BJ (cell line): ENCODE measurements around the gene ZNF554. TPM values are rescaled to one million over a fixed set of nuclear protein-coding genes. Genes with fewer than 3 reads are reported as not detected.

ENCODE experiments used
- CTCF ChIA-PET: fragments of 350-600 bp; formaldehyde crosslinking; extraction: SDS; loops from one replicate; lab custom pipeline; 2021; ENCODE audit warnings: antibody characterized with exemption, inconsistent platforms; lab: Yijun Ruan, JAX
- POLR2A ChIA-PET: fragments of 300-600 bp; sonication (Branson Sonifier 250); formaldehyde crosslinking; extraction: SDS; loops from one replicate; lab custom pipeline; 2021; ENCODE audit warnings: antibody characterized with exemption; lab: Charles Lee
- DNase-seq: peaks from one replicate; pipeline ENCODE4 v3.0.0-alpha.2; 2011; ENCODE audit warnings: low read depth
- H3K27me3 ChIP-seq: 2 replicates; pipeline ENCODE4 v1.6.0; 2011; ENCODE audit warnings: low read length; ENCODE audit not compliant: control insufficient read depth, insufficient read depth
- H3K36me3 ChIP-seq: 2 replicates; pipeline ENCODE4 v1.5.1; 2011; ENCODE audit warnings: low read length; ENCODE audit not compliant: control insufficient read depth, insufficient read depth
- H3K4me3 ChIP-seq: 2 replicates; pipeline ENCODE4 v1.5.1; 2011; ENCODE audit warnings: low read depth, mild to moderate bottlenecking, control low read depth, low read length
- polyA minus RNA-seq: library from RNA; depleted of rRNA, polyadenylated mRNA; stranded (reverse); fragments of >200 nt; gene quantifications from 2 replicates; pipeline ENCODE4 v1.2.3, GENCODE V29; 2011; rRNA and poly(A)+ RNA removed
- polyA plus RNA-seq: library from polyadenylated mRNA; depleted of rRNA; stranded (reverse); fragments of >200 nt; gene quantifications from 2 replicates; pipeline ENCODE4 v1.2.3, GENCODE V29; 2011; rRNA removed
- TF ChIP-seq, protein P1 (sequence below): IDR thresholded peaks from 2 replicates; pipeline ENCODE4 v1.5.1; 2011; ENCODE audit warnings: low read depth, mild to moderate bottlenecking, control low read depth, inconsistent platforms, low read length, moderate library complexity; ENCODE audit not compliant: insufficient read depth

ZNF554 gene
- polyA plus RNA-seq: 2.1 and 2.2 TPM in 2 replicates
- 2.0 and 3.3 TPM in 2 replicates for polyA minus RNA-seq

DNA sequence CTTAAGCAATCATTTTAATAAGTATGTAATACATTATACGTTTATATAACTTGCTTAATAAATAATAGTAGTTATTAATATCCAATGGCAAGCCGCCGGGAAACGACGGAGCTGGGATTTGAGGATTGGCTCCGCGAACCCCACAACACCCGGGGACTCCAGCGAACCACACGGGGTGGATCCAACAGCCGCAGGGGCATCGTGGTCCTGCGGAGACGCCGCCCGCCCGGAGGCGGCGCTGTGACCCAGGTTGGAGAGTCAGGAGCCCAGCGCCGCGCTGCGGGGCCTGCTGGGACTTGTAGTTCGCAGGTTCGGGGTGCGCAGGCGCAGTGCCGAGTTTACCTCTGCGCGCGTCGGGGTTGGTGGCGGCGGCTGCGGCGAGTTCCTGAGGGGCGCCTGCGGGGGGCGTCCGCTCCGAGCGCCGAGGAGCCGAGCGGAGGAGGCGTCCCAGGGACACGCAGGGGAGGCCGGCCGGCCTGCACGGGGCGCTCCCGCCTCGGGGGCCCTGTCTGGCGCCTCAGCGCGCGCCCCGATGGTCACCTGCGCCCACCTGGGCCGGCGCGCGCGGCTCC lies at the start of gene ZNF554:
Gene ZNF554 (plus strand): TSS at position 329 of the 572 bp plus-strand sequence. CDS start 204 bp downstream, at position 533.
- ChIA-PET CTCF (interaction anchor here (0.6 to 1.9 kb wide), 11 partner anchors 9 to 1777 kb away, joined by 3 to 9 read pairs (median 3); partner anchors contain the start of gene ZNF555), POLR2A (no interaction called here)
- DNase-seq: peak; percentile 42
- Histone ChIP-seq H3K36me3 (peaks cover 1% of the 10 kb centered on the region; the same call in 1 of the 2 replicates), H3K4me3 (peak within 1 kb of the TSS; percentile 48), H3K27me3 (no peaks in the 10 kb centered on the region)
- TF ChIP-seq, protein P1, sequence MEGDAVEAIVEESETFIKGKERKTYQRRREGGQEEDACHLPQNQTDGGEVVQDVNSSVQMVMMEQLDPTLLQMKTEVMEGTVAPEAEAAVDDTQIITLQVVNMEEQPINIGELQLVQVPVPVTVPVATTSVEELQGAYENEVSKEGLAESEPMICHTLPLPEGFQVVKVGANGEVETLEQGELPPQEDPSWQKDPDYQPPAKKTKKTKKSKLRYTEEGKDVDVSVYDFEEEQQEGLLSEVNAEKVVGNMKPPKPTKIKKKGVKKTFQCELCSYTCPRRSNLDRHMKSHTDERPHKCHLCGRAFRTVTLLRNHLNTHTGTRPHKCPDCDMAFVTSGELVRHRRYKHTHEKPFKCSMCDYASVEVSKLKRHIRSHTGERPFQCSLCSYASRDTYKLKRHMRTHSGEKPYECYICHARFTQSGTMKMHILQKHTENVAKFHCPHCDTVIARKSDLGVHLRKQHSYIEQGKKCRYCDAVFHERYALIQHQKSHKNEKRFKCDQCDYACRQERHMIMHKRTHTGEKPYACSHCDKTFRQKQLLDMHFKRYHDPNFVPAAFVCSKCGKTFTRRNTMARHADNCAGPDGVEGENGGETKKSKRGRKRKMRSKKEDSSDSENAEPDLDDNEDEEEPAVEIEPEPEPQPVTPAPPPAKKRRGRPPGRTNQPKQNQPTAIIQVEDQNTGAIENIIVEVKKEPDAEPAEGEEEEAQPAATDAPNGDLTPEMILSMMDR: peak; percentile 99

DNA sequence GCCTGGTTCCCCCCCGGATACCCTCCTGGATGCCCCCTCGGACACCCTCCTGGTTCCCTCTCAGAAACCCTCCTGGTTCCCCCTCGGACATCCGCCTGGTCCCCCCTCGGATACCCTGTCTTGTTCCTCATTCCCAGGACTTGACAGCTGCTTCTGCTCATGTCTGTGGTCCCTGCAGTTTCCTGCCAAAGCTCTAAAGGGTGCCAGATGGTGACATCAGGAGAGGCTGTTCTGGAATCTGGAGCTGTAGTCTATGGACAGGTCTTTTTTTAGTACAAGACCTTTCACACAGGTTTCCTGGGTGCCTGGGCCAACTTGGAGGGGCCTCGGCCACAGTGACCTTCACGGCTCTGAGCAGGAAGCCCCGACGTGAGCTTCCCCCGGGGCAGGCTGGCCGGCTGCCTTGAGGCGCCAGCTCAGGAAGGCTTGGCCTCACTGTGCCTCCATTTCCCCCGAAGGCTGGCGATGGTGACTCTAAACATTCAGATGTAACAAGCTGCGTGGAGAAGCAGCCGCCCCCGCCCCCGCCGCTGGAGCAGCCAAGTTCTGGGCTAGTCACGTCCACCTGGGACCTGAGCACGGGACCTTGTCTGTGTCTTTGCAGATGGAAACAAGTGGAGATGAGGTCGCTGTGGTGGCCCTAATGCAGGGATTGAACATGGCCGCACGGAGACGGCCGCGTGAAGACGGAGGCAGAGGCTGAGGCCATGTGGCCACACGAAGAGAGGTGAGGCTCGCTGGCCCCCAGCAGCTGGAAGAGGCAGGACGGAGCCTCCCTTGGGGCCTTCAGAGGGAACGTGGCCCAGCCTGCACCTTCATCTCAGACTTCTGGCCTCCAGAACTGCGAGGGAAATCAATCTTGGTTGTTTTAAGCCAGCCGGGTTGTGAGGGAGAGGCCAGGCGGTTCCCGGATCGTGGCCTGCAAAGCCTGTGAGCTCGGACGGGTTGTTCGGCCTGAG lies 49.3 kb upstream of the ZNF554 start:
- DNase-seq: no peak
- peaks cover 19% of the 10 kb centered on the region for H3K36me3 ChIP-seq
- TF ChIP-seq, protein P1: no peak
- no peak overlapping the region for H3K4me3 ChIP-seq
- CTCF ChIA-PET: interaction anchor here (1.2 to 3.0 kb wide), 3 partner anchors 21 to 124 kb away, joined by 3 to 13 read pairs (median 6); no protein-coding TSS in a partner anchor
- POLR2A ChIA-PET: no interaction called here
- no peaks in the 10 kb centered on the region for H3K27me3 ChIP-seq

DNA sequence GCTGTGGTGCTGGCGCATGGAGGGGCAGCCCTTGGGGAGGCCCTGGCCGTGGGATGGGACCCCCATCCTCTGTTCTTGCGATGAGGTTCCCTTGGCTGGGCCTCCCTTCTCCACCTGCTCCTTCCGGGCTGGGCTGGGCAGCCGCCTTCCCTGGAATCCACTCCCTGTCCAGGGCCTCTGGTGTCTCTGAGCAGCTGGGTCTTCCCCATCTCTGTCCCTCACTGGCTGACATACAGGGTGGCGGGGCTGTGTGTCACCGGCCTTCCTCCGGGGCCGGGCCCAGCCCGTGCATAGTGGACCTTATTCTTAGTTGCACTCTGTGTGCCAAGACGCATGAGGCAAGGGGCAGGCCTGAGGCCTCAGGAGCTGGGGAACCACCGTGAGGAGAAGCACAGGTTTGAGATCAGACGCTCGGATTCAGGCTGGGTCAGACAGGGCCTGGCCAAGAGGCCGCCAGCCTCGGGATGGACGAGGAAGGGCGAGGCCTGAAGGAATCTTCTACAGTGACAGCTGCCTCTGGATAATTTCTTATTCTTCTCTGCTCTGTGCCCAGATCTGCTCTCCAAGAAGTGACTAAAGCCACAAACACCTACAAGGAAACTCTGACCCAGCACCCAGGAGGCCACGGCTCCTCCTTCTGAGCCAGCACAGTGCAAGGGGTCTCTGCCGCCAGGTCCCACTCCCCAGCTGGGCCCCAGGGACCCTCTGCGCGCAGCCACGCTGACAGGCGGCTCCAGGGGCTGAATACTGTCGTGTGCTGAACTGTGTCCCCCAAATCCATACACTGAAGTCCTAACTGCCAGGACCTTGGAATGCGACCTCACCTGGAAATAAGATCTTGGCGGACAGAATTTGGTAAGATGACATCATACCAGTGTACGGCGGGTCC lies 47.6 kb upstream of the ZNF554 start:
- CTCF ChIA-PET: no interaction called here
- Histone ChIP-seq H3K36me3 (peaks cover 16% of the 10 kb centered on the region), H3K27me3 (no peaks in the 10 kb centered on the region), H3K4me3 (no peak overlapping the region)
- no peak for DNase-seq
- POLR2A ChIA-PET: no interaction called here
- TF ChIP-seq, protein P1: no peak

DNA sequence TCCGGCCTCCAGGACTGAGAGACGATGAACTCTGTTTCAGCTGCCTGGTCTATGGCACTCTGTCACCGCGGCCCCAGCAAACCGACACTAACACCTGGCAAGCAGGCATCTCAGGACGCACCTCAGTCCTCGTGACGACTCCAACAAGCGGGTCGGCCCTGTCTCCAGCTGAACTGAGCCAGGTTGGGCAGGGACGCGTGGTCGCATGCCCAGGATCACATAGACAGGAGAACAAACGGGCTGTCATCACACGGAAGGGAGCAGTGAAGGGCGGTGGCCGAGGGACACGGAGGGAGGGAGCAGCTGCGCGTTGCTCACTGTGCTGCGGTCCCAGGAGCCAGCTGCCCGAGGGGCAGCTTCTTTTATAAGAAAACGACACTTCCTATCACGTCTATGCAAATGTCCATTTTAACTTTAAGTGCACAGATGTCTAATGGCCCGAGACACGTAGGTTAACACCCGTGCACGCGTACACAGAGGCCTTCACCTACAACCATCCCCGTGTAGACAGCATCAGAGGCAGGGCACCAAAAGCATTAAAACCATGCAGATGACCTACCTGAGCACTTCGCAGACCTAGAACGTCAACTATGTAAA lies 45.5 kb upstream of the ZNF554 start:
- DNase-seq: no peak
- H3K36me3 ChIP-seq: peaks cover 4% of the 10 kb centered on the region
- TF ChIP-seq, protein P1: no peak
- CTCF ChIA-PET: interaction anchor here (2.0 kb wide), 1 partner anchor 126 kb away, joined by 7 read pairs; no protein-coding TSS in a partner anchor
- no peaks in the 10 kb centered on the region for H3K27me3 ChIP-seq
- POLR2A ChIA-PET: no interaction called here
- no peak overlapping the region for H3K4me3 ChIP-seq
